Muscle layer of colon (tissue), 2 donors: ENCODE results near the gene NFKBIL1.

Experiments
- H3K27ac ChIP-seq: one replicate; pipeline ENCODE4 v1.7.0; 2013; ENCODE audit warnings: low read depth, mild to moderate bottlenecking, low read length, moderate library complexity
- H3K27me3 ChIP-seq, 2 donors: one replicate each; pipeline ENCODE4 v1.7.0; 2013; ENCODE audit warnings: low read length in 2 of 2, mild to moderate bottlenecking in 2 of 2; ENCODE audit not compliant: insufficient read depth in 2 of 2, control insufficient read depth in 1 of 2
- H3K36me3 ChIP-seq: one replicate; pipeline ENCODE4 v1.7.0; 2013; ENCODE audit warnings: mild to moderate bottlenecking, low read length; ENCODE audit not compliant: insufficient read depth
- H3K4me1 ChIP-seq: one replicate; pipeline ENCODE4 v1.7.0; 2013; ENCODE audit warnings: mild to moderate bottlenecking, low read length; ENCODE audit not compliant: insufficient read depth
- H3K4me3 ChIP-seq, 2 donors: one replicate each; pipeline ENCODE4 v1.7.0; 2013; ENCODE audit warnings: low read length in 2 of 2, low read depth in 1 of 2, mild to moderate bottlenecking in 1 of 2, moderate library complexity in 1 of 2
- H3K9ac ChIP-seq: one replicate; pipeline ENCODE4 v1.7.0; 2013; ENCODE audit warnings: low read length
- H3K9me3 ChIP-seq: one replicate; pipeline ENCODE4 v1.7.0; 2013; ENCODE audit warnings: mild to moderate bottlenecking, low read length
- donor health status: abdominal sarcoma.
- donor health status: Adenocarcinoma of cecum.

NFKBIL1 gene

GRCh38 chr6:31569861-31570536 lies 22.6 kb downstream of the NFKBIL1 start:
- Histone ChIP-seq H3K4me1 (peaks cover 3% of the 10 kb centered on the region), H3K36me3 (no peaks in the 10 kb centered on the region), H3K27me3 (peaks cover 0 to 10% of the 10 kb centered on the region in 2 donors), H3K27ac (no peak overlapping the region), H3K9ac (no peak overlapping the region), H3K9me3 (no peaks in the 10 kb centered on the region), H3K4me3 (no peak overlapping the region)

GRCh38 chr6:31572041-31572911 lies 24.9 kb downstream of the NFKBIL1 start, which contains the start of gene LTA:
Gene LTA, plus strand, starts transcription at chr6:31572289. Its CDS starts 454 bp downstream, at chr6:31572743.
- H3K4me1 ChIP-seq = peaks cover 6% of the 10 kb centered on the region
- H3K9ac ChIP-seq = no peak within 1 kb of the TSS
- H3K27ac ChIP-seq = no peak within 1 kb of the TSS
- H3K9me3 ChIP-seq = no peaks in the 10 kb centered on the region
- H3K4me3 ChIP-seq = no peak within 1 kb of the TSS
- H3K36me3 ChIP-seq = no peaks in the 10 kb centered on the region
- H3K27me3 ChIP-seq = peaks cover 0 to 6% of the 10 kb centered on the region in 2 donors

- Histone ChIP-seq H3K4me1 (peaks cover 6% of the 10 kb centered on the region), H3K9ac (no peak overlapping the region), H3K9me3 (no peaks in the 10 kb centered on the region), H3K27me3 (no peaks in the 10 kb centered on the region), H3K4me3 (no peak overlapping the region), H3K36me3 (no peaks in the 10 kb centered on the region), H3K27ac (no peak overlapping the region)
Measured at GRCh38 chr6:31573239-31574105, 26.1 kb downstream of the NFKBIL1 start.

- no peak overlapping the region for H3K4me3 ChIP-seq
- H3K27ac ChIP-seq = no peak overlapping the region
- no peak overlapping the region for H3K9ac ChIP-seq
- no peaks in the 10 kb centered on the region for H3K27me3 ChIP-seq
- no peaks in the 10 kb centered on the region for H3K36me3 ChIP-seq
- peaks cover 6% of the 10 kb centered on the region for H3K4me1 ChIP-seq
- no peaks in the 10 kb centered on the region for H3K9me3 ChIP-seq
Measured at GRCh38 chr6:31574106-31575061, 27.0 kb downstream of the NFKBIL1 start.

GRCh38 chr6:31575335-31575901 lies 28.0 kb downstream of the NFKBIL1 start, which contains the start of gene TNF:
Gene TNF, plus strand, starts transcription at chr6:31575565. Its CDS starts 177 bp downstream, at chr6:31575742.
- H3K27me3 ChIP-seq = no peaks in the 10 kb centered on the region
- peak within 1 kb of the TSS; percentile 47 for H3K27ac ChIP-seq
- peak within 1 kb of the TSS; percentile 28 for H3K9ac ChIP-seq
- no peaks in the 10 kb centered on the region for H3K36me3 ChIP-seq
- no peaks in the 10 kb centered on the region for H3K9me3 ChIP-seq
- H3K4me3 ChIP-seq = peak within 1 kb of the TSS in 1 of 2 donors; percentile 47
- H3K4me1 ChIP-seq = peaks cover 8% of the 10 kb centered on the region

GRCh38 chr6:31575952-31576685 lies 28.7 kb downstream of the NFKBIL1 start:
- Histone ChIP-seq H3K4me3 (peak overlapping the region in 1 of 2 donors; percentile 47), H3K9ac (peak overlapping the region; percentile 28), H3K4me1 (peaks cover 11% of the 10 kb centered on the region), H3K9me3 (no peaks in the 10 kb centered on the region), H3K36me3 (no peaks in the 10 kb centered on the region), H3K27me3 (no peaks in the 10 kb centered on the region), H3K27ac (peak overlapping the region; percentile 47)

GRCh38 chr6:31576897-31577578 lies 29.6 kb downstream of the NFKBIL1 start:
- Histone ChIP-seq H3K4me3 (no peak overlapping the region), H3K27ac (no peak overlapping the region)

GRCh38 chr6:31577579-31577966 lies 30.2 kb downstream of the NFKBIL1 start:
- Histone ChIP-seq H3K36me3 (no peaks in the 10 kb centered on the region), H3K4me1 (peaks cover 17% of the 10 kb centered on the region), H3K9ac (no peak overlapping the region), H3K27ac (no peak overlapping the region), H3K27me3 (no peaks in the 10 kb centered on the region), H3K9me3 (no peaks in the 10 kb centered on the region), H3K4me3 (no peak overlapping the region)

More at GRCh38 chr6:31576897-31577578, 29.6 kb downstream of the NFKBIL1 start:
- H3K9ac ChIP-seq = no peak overlapping the region
- H3K4me1 ChIP-seq = peaks cover 16% of the 10 kb centered on the region
- H3K36me3 ChIP-seq = no peaks in the 10 kb centered on the region
- H3K9me3 ChIP-seq = no peaks in the 10 kb centered on the region
- no peaks in the 10 kb centered on the region for H3K27me3 ChIP-seq
